ENCODE results near the gene CFP. TPM values are rescaled to one million over a fixed set of nuclear protein-coding genes. Genes with fewer than 3 reads are reported as not detected.

Gene CFP
- total RNA-seq, 1 donor from 2014 or later, result 0.51 TPM

- Mint-ChIP-seq H3K4me3 (no peak overlapping the region), H3K27ac (no peak overlapping the region), H3K27me3 (no peaks in the 10 kb centered on the region), H3K9me3 (no peaks in the 10 kb centered on the region), H3K4me1 (ENCODE audit: unreplicated experiment) (no peaks in the 10 kb centered on the region), H3K36me3 (peaks cover 6% of the 10 kb centered on the region)
- no peak for DNase-seq (ENCODE audit: extremely low spot score, unreplicated experiment)
- no peak for TF ChIP-seq CTCF (conservative IDR thresholded peaks at IDR 0.05)
Measured at GRCh38 chrX:47634871-47635575, 5.3 kb upstream of the CFP start.

GRCh38 chrX:47633689-47634590, 4.2 kb upstream of the CFP start:
- no peaks in the 10 kb centered on the region for H3K4me1 Mint-ChIP-seq (ENCODE audit: unreplicated experiment)
- no peak for TF ChIP-seq CTCF (conservative IDR thresholded peaks at IDR 0.05)
- no peak overlapping the region for H3K27ac Mint-ChIP-seq
- H3K4me3 Mint-ChIP-seq, result no peak overlapping the region
- DNase-seq (ENCODE audit: extremely low spot score, unreplicated experiment), result no peak
- H3K9me3 Mint-ChIP-seq, result no peaks in the 10 kb centered on the region
- no peaks in the 10 kb centered on the region for H3K36me3 Mint-ChIP-seq
- no peaks in the 10 kb centered on the region for H3K27me3 Mint-ChIP-seq

GRCh38 chrX:47632666-47633065, 2.9 kb upstream of the CFP start:
- H3K27ac Mint-ChIP-seq, result no peak overlapping the region
- no peaks in the 10 kb centered on the region for H3K27me3 Mint-ChIP-seq
- no peaks in the 10 kb centered on the region for H3K4me1 Mint-ChIP-seq (ENCODE audit: unreplicated experiment)
- DNase-seq (ENCODE audit: extremely low spot score, unreplicated experiment), result no peak
- H3K9me3 Mint-ChIP-seq, result no peaks in the 10 kb centered on the region
- no peaks in the 10 kb centered on the region for H3K36me3 Mint-ChIP-seq
- TF ChIP-seq CTCF (conservative IDR thresholded peaks at IDR 0.05), result no peak
- no peak overlapping the region for H3K4me3 Mint-ChIP-seq

- Mint-ChIP-seq H3K4me3 (no peak overlapping the region), H3K4me1 (ENCODE audit: unreplicated experiment) (no peaks in the 10 kb centered on the region), H3K27ac (no peak overlapping the region), H3K27me3 (no peaks in the 10 kb centered on the region), H3K9me3 (no peaks in the 10 kb centered on the region), H3K36me3 (no peaks in the 10 kb centered on the region)
- no peak for DNase-seq (ENCODE audit: extremely low spot score, unreplicated experiment)
- no peak for TF ChIP-seq CTCF (conservative IDR thresholded peaks at IDR 0.05)
Measured at GRCh38 chrX:47631676-47632075, 1.9 kb upstream of the CFP start.

GRCh38 chrX:47628982-47629381, 748 bp downstream of the CFP start:
- H3K4me1 Mint-ChIP-seq (ENCODE audit: unreplicated experiment), result no peaks in the 10 kb centered on the region
- no peak for TF ChIP-seq CTCF (conservative IDR thresholded peaks at IDR 0.05)
- peaks cover 4% of the 10 kb centered on the region for H3K27me3 Mint-ChIP-seq
- no peak overlapping the region for H3K27ac Mint-ChIP-seq
- no peak overlapping the region for H3K4me3 Mint-ChIP-seq
- no peak for DNase-seq (ENCODE audit: extremely low spot score, unreplicated experiment)
- H3K9me3 Mint-ChIP-seq, result no peaks in the 10 kb centered on the region
- H3K36me3 Mint-ChIP-seq, result no peaks in the 10 kb centered on the region

All from type B pancreatic cell (in vitro differentiated cells).